HG02943 (cell line): Measurements from ENCODE around the gene SIAH1.
"Not testable (repeated sequence)": the region's sequence is repeated elsewhere in the genome, so short reads cannot be mapped to it uniquely, and the experiment has no call there.

Experiments used
- ATAC-seq: cut with Tn5 transposase; IDR thresholded peaks from one replicate; pipeline ENCODE4 v1.9.1; 2021; ENCODE audit warnings: mild to moderate bottlenecking, low read depth, moderate library complexity; ENCODE audit not compliant: unreplicated experiment

SIAH1 gene

GRCh38 chr16:48367441-48368049 is 17.7 kb downstream of the SIAH1 start:
- ATAC-seq, result no peak

- peak; percentile 61 for ATAC-seq
Observed at GRCh38 chr16:48366165-48367093, 18.8 kb downstream of the SIAH1 start.

GRCh38 chr16:48365601-48366164 is 19.5 kb downstream of the SIAH1 start:
- peak; percentile 87 for ATAC-seq

- ATAC-seq, result no peak
Observed at GRCh38 chr16:48365025-48365600, 20.1 kb downstream of the SIAH1 start.

GRCh38 chr16:48361540-48362144 is 23.6 kb downstream of the SIAH1 start:
- ATAC-seq, result no peak

GRCh38 chr16:48361012-48361411 is 24.2 kb downstream of the SIAH1 start:
- ATAC-seq, result no peak

- ATAC-seq, result no peak
Observed at GRCh38 chr16:48359983-48360382, 25.2 kb downstream of the SIAH1 start.

- ATAC-seq, result no peak
Observed at GRCh38 chr16:48358419-48358818, 26.8 kb downstream of the SIAH1 start.

GRCh38 chr16:48356633-48357376 is 28.4 kb downstream of the SIAH1 start:
- ATAC-seq, result no peak

GRCh38 chr16:48354877-48355855 is 30.0 kb downstream of the SIAH1 start:
- no peak for ATAC-seq

- ATAC-seq, result not testable (repeated sequence)
Observed at GRCh38 chr16:48354385-48354784, 30.8 kb downstream of the SIAH1 start.

GRCh38 chr16:48353565-48354163 is 31.5 kb downstream of the SIAH1 start:
- peak; percentile 62 for ATAC-seq

- ATAC-seq, result no peak
Observed at GRCh38 chr16:48352648-48353390, 32.4 kb downstream of the SIAH1 start.

GRCh38 chr16:48350736-48351135 is 34.5 kb downstream of the SIAH1 start:
- ATAC-seq, result no peak

GRCh38 chr16:48347980-48348379 is 37.2 kb downstream of the SIAH1 start:
- no peak for ATAC-seq

GRCh38 chr16:48347191-48347865 is 37.9 kb downstream of the SIAH1 start:
- ATAC-seq, result no peak

- no peak for ATAC-seq
Observed at GRCh38 chr16:48342591-48342990, 42.6 kb downstream of the SIAH1 start.
